A549 (cell line): Measurements from ENCODE around the gene PNP.

Experiments
- MAFK ChIP-seq: fragments of 450-650 bp; IDR thresholded peaks from 2 replicates; pipeline ENCODE4 v1.6.1; 2014; ENCODE audit not compliant: partially characterized antibody
- RAD21 ChIP-seq, 2 experiments: fragments of >200 bp in 1 of 2; sonication (Bioruptor Twin) in 1 of 2; formaldehyde crosslinking in 1 of 2; IDR thresholded peaks in 1 of 2; conservative IDR thresholded peaks in 1 of 2; 2 replicates in 1 of 2; 3 replicates in 1 of 2; pipeline ENCODE4 v1.6.1; 2012 to 2018; ENCODE audit warnings: inconsistent platforms in 1 of 2
- REST ChIP-seq: fragments of 200-600 bp; sonication (generic); IDR thresholded peaks from 2 replicates; pipeline ENCODE4 v1.6.1; 2016; ENCODE audit warnings: antibody characterized with exemption, mild to moderate bottlenecking, moderate library complexity
- USF2 ChIP-seq: fragments of 450-650 bp; IDR thresholded peaks from 2 replicates; pipeline ENCODE4 v1.6.1; 2014; ENCODE audit warnings: antibody characterized with exemption
- ZC3H11A ChIP-seq: fragments of 450-650 bp; IDR thresholded peaks from 2 replicates; pipeline ENCODE4 v1.6.1; 2014; ENCODE audit warnings: antibody characterized with exemption, mild to moderate bottlenecking

DNA sequence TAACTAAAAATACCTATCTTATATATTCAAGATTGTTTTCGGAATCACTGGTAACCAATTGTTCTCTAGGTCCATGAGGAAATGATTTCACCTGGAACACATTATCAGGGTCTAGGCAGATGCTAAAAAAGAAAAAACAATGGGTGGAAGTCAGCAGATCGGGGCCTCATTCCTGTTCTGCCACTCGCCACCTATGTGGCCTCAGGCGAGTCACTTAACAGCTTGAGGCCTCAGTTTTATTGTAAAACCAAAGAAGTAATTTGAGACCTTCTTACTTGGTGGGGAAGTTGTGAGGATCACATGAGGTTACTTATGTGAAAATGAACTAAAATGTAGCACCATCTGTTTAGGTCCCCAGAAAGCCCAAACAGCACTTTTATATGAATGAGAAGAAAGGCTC is 29.9 kb downstream of the PNP start:
- TF ChIP-seq USF2 (no peak), ZC3H11A (no peak), RAD21 (conservative IDR thresholded peaks at IDR 0.05 in 1 of 2, IDR thresholded peaks at IDR 0.05 in 1 of 2) (no peak), REST (no peak), MAFK (no peak)
